ENCODE measurements around the gene NFKBIE.

NFKBIE gene

DNA sequence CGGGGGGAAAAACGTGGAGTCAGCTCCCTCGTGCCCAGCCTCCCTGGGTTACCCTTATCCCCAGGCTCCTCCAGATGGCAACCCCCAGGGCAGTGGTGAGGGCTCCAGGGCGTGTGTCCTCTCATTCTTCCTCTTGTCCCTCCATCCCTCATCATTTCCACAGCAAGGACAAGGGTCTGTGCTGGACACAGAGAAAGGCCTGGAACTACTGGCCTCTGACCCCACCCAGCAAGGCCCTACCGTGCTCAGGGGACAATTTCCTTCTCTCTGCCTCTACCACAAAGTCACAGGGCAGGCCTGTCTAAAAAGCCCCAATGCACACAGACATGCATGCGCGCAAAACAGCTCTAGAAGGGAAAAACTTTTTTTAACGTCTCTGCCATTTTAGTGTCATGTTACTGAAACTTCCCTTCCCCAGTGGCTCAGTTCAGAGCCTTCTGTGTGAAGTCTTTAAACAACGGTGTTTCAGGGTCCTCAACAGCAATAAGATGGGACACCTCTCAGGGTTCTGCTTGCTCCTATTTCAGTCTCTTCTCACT, 7.0 kb downstream of the NFKBIE start:
- DNase-seq (ENCODE audit: low spot score), result no peak

DNA sequence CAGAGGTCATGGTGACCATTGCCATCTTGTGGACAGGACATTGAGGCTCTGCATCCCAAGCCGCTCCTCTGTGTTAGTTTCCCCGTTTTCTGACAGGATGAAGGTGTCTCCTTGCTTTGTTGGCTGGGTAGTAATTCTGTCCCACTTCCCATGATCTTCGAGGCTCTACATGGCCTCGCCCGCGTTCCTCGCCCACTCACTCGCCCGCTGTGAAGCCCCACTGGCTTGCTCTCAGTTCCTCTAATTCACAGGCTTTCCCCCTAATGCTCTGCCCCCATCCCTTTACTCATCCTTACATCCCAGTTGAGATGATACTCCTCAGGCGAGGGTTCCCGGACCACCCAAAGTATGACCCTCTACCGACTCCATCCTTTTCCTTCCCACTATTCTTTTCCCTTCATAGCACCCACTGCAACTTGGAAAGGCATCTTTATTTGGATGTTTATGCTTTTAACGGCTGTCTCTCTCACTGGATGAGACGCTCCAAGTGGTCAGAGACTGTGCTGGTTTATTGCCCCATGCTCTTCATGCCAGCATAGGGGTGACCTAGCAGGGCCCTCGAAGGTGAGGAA, 7.5 kb downstream of the NFKBIE start:
- no peak for DNase-seq (ENCODE audit: low spot score)

DNA sequence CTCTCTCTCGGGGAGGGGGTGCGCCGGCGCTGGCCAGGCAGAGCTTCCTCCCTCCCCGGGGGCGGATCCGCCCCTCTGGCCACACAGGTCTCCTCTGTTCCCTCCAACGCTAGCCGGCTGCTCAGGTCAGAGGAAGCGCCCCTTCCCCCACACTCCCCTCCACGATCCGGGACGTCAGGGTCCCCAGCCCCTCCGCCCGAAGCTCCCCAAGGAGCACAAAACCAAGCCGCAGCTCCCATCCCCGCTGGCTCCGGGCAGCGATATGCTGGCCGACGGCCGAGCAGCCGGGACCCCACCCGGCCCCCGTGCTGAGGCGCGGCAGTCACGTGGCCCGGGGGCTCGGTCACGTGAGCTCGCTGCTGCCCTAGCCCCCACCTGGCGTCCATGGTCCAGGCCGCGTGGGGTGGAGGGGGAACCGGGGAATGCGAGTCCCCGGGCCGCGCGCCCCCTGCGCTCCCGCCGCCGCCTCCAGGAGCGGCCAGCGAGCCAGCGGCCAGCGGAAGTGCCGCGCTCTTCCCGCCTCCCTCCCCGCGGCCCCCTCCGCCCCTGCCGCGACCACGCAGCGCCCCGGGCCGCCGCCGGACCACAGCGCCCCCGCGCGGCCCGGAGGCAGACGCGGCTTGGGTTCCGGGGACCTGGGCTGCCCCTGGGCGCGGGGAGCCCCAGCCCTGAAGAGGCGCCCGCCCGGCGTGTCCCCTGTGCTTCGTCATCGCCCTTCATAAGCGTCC, 8.2 kb downstream of the NFKBIE start, which contains the start of gene SLC35B2:
SLC35B2 (minus strand) TSS at position 504 of the 728 bp plus-strand sequence; CDS start at position 386, 118 bp downstream.
- peak; percentile 79 for DNase-seq (ENCODE audit: low spot score)

DNA sequence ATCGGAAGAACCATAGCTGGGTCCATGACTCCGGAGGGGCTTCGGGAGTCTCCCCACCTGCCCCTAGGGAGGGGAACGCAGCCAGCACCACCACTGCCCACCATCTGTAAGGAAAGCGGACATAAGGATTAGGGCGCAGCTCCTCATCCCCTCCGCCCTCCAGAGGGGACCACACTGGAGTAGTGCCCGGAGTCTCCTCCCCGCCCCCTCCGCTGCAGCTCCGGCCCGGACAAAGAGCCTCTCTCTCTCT, 8.7 kb downstream of the NFKBIE start:
- no peak for DNase-seq (ENCODE audit: low spot score)

DNA sequence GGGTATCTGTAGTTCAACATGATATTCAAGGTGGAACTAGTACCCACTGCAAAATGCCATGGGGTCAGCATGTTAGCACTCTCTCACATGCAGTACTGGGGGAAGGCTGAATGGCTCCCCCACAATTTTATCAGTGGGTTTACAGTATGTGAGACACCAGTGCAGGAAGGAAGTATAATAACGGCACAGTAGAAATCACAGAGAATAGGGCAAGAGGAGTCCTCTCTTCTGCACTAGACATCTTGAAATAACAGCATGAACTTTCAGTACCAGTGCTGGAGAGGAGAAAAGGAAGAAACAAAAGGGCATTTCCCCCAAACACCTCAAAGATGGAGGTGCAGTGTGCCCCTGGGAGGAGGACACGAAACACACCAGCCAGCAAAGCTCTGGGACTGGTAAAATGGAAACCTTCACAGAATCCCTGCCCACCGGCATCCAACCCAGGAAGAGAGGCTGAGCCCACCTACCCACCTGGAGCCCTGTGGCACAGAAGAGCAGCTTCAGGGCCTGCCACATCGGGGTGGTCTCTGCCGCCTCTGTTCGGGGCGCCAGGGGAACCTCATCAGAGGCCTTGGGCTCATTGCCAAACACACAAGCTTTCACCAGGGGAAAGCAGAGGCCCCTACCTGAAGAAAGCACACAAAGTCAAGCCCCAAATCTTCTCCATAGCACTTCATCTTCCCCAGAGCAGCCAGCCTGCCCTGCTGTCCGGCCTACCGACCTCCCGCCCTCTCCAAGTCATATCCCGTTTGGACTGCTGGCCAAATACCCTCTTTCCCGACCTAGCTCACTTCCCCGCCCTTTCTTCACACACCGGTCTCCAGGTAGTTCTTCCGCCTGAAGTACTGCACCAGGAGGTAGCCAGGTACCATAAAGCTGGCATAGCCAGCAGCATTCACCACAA, 9.2 kb downstream of the NFKBIE start:
- peak; percentile 39 for DNase-seq (ENCODE audit: low spot score)

DNA sequence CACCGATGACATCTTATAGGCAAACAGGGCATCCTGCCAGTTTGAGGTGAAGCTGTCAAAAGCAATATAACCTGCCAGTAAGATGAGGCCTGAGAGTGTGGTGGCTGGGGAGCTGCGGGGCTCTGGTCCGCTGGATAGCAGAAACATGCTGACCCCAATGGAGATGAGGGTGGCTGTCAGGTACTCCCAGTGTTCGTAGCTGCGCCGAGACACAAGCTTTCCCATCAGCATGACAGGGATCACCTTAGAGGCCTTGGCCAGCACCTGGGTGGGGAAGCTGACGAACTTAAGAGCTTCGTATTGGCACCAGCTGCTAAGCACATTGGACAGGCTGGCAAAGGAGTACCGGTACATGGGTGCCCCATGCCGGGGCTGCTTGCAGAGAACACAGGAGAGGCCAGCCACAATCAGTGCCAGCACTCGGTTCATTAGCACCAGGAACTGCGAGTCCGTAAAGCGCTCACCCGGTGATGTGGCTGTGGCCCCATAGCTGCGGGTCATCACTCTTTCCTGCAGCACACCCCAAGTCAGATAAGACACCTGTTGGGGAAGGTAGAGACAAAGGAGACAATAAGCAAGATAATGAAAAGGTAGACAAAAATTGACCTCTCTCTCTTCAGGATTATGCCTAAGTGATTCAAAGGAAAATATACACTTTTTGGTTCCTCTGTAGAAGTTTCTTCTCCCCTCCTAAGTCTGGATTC, 10.1 kb downstream of the NFKBIE start:
- peak; percentile 26 for DNase-seq (ENCODE audit: low spot score)

DNA sequence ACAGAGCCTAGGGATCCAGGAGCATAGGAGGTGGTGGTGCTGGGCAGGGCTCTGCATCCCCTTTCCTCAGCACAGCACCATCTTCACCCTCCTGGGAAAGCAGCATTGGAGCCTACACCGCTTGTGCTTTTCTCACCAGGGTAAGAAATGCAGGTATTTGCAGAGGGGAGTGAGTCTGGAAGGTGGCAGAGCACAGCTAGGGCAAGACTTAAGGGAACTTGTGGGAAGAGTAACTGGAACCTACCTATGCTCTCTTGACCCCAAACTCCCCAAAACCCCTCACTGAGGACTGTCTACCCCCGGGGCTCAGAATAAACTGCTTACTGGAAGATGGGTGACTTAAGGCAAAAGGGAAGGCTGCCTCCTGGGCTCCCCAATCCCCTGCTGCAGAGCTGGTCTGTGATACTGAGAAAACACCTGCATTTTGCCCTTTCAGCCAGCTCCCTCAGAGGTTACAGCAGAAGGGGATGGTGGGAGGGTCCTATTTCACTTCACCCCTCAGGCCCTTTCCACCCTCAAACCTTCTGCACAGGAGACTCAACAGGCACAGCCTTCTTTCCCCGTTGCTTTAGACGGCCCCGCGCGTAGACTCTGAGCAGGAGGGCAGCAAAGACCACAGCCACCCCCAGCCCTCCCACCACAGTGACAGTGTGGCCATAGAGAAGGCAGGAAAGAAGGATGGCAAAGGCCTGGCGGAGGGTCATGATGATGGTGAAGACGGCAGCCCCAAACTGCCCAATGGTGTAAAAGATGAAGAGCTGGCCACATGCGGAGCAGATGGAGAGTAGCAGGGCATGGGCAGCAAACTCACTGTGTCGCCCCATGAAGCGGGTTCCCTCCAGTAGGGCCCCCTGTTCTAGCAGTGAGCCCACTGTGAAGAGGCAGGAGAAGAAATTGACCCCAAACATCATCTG, 10.9 kb downstream of the NFKBIE start:
- peak; percentile 29 for DNase-seq (ENCODE audit: low spot score)

DNA sequence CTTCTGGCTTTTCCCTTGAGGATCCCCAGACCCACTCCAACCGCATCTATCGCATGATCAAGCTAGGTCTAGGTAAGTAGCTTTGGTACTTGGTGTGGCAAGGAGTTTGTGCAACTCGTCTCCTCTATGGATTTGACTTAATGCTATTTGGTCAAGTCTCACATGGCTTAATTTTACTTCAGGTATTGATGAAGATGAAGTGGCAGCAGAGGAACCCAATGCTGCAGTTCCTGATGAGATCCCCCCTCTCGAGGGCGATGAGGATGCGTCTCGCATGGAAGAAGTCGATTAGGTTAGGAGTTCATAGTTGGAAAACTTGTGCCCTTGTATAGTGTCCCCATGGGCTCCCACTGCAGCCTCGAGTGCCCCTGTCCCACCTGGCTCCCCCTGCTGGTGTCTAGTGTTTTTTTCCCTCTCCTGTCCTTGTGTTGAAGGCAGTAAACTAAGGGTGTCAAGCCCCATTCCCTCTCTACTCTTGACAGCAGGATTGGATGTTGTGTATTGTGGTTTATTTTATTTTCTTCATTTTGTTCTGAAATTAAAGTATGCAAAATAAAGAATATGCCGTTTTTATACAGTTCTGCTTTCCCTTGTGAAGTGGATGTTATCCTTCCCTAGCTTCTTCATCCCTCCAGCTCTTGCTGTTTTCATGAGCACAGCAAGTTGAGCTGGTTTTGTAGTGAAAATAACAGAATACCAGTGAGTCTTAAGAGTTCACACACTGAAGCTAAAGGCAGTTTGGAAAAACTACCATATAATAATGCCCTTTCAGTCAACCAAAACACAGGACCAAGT, 11.8 kb downstream of the NFKBIE start:
- peak; percentile 43 for DNase-seq (ENCODE audit: low spot score)

DNA sequence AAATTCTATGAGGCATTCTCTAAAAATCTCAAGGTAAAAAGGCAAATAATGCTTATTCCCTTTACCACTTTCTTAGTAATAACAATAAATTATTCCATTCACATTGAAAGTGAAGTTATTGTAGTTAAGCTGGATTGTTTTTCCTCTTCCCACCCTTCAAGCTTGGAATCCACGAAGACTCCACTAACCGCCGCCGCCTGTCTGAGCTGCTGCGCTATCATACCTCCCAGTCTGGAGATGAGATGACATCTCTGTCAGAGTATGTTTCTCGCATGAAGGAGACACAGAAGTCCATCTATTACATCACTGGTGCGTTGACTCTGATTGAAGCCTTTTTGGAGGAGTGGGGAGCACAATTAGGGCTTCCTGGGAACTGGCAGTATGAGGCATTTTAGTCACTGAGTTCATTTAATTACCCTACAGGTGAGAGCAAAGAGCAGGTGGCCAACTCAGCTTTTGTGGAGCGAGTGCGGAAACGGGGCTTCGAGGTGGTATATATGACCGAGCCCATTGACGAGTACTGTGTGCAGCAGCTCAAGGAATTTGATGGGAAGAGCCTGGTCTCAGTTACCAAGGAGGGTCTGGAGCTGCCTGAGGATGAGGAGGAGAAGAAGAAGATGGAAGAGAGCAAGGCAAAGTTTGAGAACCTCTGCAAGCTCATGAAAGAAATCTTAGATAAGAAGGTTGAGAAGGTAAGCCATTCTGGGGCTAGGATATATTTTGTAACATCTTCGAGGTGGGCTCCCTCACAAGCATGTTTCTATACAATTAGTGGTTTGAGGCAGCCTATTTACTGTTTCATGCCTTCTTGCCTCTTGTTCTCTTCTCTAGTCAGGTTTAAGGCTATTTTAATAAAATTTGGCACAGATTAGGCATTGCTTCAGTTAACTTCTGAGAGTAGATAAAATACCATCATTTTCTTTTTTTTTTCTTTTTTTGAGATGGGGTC, 13.5 kb downstream of the NFKBIE start:
- no peak for DNase-seq (ENCODE audit: low spot score)

DNA sequence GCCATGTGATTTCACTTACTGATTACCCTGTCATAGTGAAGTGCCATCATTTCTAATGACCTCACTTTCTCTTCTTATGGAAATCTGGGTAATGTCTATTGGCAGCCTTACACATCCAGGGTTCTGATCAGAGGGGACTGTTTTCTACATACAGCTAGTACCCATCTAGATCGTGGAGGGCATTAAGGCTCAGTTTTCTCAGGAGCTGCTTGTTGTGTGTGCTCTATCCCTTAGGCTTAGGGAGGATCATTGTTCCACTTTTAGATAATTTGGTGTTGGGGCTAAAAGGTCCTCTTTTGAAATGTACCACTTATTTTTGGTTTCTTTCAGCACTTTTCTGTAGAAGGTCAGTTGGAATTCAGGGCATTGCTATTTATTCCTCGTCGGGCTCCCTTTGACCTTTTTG, 14.6 kb downstream of the NFKBIE start:
- DNase-seq (ENCODE audit: low spot score), result no peak

DNA sequence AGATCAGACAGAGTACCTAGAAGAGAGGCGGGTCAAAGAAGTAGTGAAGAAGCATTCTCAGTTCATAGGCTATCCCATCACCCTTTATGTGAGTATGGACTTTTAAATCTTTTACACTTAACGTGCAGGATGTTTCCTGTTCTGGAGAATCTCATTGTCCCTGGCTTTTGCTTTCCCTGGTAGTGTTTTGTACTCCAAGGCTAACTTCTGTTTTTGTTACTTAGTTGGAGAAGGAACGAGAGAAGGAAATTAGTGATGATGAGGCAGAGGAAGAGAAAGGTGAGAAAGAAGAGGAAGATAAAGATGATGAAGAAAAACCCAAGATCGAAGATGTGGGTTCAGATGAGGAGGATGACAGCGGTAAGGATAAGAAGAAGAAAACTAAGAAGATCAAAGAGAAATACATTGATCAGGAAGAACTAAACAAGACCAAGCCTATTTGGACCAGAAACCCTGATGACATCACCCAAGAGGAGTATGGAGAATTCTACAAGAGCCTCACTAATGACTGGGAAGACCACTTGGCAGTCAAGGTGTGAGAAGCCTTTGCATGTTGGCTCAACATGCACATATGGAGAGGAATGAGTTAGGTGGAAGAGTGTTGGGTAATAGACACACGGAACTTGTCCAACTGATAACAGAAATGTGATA, 15.2 kb downstream of the NFKBIE start:
- no peak for DNase-seq (ENCODE audit: low spot score)

DNA sequence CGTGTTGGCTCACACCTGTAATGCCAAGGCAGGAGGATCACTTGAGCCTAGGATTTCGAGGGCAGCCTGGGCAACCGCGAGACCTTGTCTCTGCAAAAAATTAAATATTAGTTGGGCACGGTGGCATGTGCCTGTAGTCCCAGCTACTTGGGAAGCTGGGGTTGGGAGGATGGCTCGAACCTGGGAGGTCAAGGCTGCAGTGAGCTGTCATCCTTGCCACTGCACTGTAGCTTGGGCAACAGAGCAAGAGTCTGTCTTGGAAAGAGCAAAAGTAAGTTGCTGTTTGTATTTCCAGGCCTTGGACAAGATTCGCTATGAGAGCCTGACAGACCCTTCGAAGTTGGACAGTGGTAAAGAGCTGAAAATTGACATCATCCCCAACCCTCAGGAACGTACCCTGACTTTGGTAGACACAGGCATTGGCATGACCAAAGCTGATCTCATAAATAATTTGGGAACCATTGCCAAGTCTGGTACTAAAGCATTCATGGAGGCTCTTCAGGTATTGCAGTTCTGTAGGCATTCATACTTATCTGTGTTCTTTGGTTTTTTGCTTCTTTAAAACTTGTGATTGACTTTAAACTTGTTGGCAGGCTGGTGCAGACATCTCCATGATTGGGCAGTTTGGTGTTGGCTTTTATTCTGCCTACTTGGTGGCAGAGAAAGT, 16.1 kb downstream of the NFKBIE start:
- no peak for DNase-seq (ENCODE audit: low spot score)

DNA sequence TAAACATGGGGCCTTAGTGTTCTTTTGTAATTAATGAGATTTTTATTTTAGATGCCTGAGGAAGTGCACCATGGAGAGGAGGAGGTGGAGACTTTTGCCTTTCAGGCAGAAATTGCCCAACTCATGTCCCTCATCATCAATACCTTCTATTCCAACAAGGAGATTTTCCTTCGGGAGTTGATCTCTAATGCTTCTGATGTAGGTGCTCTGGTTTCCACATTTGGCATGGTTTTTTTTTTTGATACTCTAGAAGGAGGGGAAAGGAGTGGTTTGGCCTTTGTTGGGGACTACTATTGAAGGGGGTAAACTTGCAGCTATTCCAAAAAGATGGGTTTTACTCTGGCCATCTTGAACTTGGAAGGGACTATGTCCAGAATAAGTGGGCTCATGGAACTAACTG, 16.8 kb downstream of the NFKBIE start:
- no peak for DNase-seq (ENCODE audit: low spot score)

DNA sequence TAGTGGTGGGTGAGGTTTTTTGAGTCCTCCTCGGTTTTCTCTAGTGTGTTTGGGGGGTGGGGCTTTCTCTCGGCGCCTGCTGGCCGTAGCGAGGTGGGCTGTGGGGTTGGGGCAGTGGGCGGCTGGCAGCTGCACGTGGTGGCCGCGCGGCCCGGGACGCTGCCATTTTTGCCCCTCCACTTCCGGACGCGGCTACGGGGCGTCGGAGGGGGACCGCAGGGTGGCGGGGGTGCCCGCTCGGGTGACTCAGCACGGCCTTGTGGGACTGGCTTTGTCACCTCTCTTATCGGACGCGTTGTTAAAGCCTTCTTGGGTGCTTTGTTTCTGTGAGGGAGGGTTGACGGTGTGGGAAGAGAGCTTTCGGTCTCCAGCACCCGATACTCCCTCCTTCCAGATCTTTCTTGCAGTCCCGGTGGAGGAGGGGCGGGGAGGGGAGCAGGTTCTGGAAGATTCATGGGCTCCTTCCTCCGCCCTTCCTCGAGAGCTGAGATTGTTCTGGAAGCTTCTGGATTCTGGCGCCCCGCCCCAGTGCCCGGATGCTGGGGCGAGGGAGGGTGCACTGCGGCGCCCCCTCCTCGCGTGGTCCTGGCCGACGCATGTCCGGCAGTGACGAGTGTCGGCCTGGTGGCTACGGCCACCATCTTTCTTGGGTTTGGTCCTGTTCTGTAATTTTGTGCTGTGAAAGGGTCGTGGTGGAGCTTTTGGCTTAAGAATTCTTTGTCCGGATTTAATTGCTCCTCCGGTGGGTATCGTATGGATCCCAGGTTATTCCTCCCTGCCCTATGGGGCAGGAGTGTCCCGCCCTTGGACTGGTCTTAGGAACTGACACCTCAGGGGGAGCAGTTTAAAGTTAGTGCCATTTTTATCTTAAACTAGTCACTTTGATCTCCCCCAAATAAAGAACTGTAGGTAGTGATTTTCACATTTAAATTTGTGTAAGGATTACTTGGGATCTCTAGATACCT, 17.7 kb downstream of the NFKBIE start:
- DNase-seq (ENCODE audit: low spot score), result peak; percentile 41

DNA sequence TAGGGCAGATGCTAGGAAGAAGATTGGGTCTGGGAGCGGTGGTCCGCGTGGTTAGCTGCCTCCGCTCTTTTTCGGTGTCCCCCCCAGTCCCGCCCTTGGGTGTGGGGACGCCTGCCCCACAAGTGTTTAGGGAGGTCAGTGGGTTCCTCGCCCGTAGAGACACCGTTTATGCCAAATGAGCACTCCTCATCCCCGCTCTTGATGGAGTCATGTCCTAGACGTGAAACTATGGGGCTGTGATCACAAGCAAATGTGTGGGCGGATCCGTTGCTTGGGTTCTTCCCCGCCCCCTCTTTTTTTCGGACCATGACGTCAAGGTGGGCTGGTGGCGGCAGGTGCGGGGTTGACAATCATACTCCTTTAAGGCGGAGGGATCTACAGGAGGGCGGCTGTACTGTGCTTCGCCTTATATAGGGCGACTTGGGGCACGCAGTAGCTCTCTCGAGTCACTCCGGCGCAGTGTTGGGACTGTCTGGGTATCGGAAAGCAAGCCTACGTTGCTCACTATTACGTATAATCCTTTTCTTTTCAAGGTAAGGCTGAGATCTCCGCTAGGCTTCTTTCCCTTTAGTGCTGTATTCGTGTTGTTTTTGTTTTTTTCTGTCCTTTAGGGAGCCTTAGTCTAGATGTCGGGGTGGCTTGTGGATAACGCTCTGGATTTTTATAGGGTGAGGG, 18.6 kb downstream of the NFKBIE start, which contains the start of gene HSP90AB1:
HSP90AB1 (plus strand) TSS at position 439 of the 675 bp plus-strand sequence. CDS start 1,529 bp downstream, outside the sequence.
- peak; percentile 97 for DNase-seq (ENCODE audit: low spot score)
